GM19372 (cell line): Measurements from ENCODE around the gene LRBA.

Source experiments
- ATAC-seq: cut with Tn5 transposase; IDR thresholded peaks from one replicate; pipeline ENCODE4 v1.9.1; 2021; ENCODE audit warnings: mild to moderate bottlenecking, low read depth, moderate library complexity; ENCODE audit not compliant: unreplicated experiment

Gene LRBA

DNA sequence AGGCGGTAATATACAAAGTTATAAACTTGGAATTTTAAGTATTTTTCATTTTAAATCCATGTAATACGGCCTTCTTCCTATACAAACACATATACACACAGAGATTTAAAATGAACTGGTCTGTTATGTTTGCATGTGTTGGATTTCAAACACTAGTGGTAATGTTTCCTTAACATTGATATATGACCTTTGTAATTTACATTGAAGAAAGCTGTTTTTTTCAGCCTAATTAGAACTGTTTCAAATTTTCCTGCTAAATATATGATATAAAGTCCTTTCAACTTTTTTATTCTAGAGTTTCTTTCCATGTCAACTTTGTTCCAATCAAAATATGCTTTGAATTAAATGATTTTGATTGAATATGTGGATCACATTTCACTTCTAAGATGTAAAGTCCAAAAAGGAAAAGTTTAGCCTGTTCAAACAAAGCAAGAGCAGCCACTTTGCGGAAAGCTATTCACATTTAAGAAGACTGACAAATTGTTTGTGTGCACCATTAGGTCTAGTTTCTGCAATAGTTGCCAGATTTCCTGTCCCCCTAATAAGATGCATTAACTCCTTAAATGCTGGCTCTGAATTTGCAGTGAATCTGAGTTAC lies 659.1 kb downstream of the LRBA start:
- no peak for ATAC-seq

DNA sequence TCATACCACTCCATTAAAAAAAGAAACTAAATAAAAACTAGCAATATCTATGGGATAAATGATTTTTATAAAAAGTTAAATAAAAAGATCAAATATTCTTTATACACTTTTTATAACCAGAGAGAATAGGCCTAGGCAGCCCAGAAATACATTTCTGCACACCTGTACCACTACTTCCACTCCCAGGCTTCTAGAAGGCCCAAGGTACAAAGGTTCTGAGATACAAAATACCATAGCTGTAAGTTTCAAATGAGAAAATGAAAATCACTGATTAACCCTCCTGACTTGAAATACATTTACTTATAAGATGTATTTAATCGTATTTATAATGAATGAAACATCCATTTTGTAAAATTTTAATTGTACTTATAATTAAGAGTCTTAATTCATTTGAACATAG lies 659.7 kb downstream of the LRBA start:
- ATAC-seq, result no peak

DNA sequence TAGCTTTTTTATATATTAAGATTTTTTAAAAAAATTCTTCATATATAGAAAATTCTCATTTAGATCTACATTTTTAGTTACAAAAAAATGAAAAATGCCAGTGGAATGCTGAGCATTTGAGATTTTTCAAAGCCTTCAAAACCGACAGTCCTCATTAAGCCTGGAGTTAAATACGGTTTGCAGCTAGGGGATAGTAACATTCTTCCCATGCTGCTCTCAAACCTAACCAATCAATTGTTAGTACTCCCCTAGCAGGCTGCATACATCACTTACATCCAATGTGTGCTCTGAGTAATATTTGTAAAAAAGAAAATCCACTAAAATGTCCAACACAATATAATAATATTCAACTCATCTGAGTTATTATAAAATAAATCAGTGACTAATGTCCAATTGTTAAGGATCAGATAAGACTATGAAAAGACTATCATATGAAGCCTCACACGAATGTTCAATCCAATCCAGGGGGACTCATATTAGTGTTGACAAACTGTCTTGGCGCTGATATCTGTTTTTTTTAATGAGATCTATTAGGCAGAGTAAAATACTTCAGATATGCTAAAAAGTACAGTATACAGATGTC lies 660.8 kb downstream of the LRBA start:
- ATAC-seq, result no peak

DNA sequence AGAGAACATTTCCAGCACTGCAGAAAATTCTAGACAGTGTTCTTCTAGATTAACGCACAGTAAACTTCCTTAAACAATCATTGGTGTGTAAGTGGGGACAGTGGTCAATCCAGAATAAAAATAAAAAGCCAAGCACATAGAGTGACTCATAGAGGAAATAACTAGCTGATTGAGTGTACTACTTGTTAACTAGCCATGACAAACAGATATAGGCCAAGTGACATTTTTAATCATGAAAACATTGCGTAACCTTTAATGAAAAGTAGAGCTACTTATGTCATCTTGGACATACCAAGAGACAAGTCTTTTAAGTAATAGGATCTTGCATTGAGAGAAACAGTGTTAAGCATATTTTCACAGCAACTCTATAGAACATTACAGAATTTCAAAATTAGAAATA lies 667.0 kb downstream of the LRBA start:
- ATAC-seq, result no peak

DNA sequence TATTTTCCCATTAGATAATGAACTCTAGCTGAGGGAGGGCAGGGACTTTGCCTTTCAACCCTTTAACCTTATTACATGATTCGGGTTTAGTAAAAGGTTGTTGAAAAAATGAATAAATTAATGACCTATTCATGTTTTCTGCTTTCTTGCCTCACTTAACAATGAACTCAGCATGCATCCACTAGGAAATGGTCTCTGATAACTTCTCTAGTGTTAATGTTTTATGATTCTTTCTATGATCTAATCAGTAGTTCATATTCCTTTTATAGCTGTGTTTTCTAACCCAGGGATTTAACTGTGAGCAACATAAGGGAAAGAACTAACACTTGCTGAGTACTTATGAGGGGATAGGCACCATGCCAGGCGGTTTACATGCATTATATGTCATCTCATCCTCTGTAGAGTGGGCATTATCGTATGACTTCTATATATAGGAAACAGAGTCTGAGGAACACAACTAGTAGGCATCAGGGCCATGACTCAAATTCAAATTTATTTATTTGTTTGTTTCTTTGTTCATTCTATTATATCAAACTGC lies 669.8 kb downstream of the LRBA start:
- ATAC-seq, result no peak

DNA sequence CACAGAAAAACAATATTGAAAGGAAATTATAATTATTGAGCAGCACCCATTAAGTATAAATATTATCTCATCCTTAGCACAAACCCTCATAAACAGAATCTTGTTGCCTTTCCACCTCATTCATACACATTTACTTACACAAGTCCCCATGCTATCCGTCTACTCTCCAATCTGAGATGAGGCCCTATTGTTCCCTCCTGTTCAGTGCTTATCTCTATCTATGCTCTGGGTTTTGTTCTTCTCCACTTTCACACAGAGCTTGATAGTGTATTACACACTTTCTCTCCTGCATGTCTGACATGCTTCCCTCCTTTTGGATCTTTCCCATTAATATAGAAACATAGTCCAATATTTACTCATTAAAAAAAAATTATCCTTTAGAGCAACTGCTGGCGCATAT lies 671.3 kb downstream of the LRBA start:
- ATAC-seq, result no peak

DNA sequence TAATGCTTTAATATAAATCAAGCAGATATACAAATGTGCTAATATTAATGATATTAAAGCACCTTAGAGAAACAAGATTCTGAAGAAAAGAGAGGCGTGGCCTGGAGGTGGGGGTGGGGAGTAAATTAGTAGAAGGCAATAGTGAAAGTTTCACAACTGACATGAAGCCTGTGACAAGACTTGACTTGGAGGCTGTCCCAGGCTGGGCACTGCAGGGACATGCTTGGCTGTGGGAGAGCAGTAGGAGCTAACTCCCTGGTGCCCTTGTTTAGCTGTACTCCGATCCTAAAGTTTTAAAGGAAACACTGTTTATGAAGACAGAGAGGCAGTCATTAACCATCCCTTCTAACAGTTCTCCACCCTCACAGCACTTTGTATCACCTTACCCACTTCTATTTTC lies 672.1 kb downstream of the LRBA start:
- ATAC-seq, result no peak

DNA sequence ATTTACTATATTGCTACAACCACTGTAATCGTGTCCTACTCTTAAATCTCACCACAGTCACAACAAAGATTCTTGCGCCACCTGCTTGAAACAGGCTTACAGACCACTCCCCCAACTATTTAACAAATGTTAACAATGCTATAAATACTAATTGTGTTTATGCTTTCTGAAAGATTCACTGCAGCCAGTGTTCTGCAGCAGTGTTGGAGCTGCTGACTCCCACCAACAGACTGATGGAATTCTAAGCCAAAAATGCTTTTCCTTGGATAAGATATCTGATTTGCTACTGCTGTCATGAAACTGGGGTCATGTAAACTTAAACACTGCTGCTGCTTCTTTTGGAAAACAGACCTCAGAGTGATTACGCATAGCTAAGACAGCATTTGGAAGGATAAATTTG lies 677.4 kb downstream of the LRBA start:
- ATAC-seq, result no peak

DNA sequence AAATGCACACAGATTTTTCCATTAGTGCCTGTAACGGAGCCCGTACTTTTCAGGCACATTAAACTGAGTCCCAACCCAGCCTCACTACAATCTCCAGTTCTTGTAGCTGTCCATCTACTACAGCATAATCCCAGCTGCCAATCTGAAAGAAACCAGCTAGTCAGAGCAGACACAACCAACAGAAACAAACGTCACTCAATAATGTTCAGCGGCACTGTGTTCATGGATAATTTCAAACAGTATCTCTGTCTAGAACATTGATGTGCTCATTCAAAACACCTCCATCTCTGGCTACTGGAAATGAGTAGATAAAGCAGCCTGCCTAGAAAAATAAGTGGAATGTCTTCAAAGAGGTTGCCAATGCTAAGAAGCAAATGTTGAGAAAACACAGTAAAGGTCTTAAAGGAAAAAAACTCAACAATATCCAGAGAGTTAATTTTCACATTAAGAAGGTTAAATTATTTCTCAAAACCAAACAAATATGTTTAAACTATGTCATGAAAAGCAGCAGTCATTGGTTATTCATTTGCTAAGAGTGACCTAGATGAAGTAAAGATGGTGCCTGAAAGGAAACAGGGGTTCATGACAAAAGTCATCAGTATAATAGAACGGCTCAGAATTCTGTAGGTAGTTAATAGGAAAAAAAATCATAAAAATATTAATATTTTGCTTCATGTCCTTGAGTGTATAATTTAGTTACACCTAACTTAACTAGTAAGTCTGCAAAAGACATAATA lies 678.2 kb downstream of the LRBA start:
- no peak for ATAC-seq

DNA sequence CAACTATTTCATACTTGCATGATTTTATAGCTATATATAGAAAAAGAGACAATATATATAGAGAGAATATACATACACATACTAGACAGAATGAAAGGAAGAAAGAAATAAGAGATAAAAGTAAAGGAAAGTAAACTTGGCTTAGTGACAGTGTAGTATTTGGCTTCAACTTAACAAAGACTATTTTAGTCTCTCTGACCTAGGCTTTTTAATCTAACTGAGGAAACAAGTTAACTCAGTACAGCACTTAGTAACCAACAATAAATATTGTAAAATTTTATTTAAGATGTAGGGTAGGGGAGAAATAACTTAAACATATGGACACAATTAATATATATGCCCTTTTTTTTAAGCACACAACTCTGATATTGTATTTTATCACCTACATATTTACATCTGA lies 682.1 kb downstream of the LRBA start:
- ATAC-seq, result no peak

DNA sequence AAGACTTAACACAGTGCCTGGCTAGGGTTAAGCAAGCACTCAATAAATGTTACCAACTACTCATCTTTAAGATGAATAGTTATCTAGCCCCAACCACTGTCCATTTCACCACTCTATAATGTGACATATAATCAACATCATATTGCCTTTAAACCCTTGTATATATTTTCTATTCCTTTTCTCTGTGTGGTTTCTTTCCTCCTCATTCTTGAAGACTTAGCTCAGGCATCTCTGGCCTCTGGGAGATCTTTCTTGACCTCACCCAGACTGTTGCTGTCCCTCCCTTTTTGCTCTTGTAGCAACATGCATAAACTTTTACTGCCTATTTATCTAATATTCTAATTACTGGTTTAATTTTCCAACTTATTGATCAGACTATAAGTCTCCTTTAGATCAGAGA lies 683.0 kb downstream of the LRBA start:
- no peak for ATAC-seq

DNA sequence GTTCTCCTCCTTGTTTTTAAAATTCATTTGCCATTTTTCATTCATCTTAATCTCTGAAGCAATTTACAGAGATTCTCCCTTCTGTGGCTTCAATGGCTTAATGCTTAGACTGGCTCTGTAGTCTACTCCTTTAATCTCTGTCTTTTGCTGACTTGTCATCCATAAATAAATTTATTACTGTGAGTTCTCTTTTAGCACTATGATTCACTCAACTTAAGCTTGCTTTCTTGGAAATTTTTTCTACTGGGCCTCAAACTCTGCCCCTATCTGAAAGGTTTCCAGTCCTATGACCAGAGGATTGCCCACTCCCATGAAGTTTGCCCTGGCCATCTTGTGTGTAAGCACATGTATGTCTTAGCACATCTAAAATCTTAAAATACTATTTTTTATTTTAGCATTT lies 685.7 kb downstream of the LRBA start:
- ATAC-seq, result no peak

DNA sequence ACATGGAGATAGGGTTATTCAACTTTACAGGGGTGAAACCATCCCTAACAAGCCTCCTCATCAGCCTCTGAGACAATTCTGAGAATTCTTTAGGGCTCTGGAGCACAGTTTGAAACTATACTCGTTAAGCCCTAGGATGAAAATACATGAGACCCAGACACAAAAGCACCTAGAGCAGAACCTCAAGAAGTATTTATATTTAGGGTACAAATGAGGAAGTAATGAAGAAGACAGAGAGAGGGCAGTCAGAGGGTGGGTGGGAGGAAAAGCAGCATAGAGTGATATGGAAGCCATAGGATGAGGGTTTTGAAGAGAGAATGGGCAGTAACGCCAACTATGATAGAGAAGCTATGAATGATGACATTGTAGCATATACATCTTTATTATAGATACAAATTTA lies 686.6 kb downstream of the LRBA start:
- no peak for ATAC-seq

DNA sequence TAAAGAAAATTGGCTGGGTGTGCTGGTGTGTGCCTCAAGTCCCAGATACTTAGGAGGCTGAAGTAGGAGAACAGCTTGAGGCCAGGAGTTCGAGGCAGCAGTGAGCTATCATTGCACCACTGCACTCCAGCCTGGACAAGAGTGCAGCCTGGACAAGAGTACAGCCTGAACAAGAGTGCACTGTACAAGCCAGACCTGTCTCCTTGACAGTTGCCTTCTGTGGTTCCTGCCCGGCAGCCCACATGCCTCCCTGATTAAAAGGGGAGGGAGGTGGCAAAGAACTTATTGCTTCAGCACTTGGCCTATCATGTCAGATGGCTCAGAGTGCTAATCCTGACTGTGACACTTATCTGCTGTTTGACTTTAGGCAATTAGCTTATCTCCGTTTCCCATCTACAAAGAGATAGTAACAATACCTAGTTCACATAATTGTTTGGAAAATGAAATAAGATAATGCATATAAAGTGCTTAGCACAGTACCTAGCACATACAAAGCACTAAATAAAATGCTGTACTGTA lies 687.8 kb downstream of the LRBA start:
- ATAC-seq, result no peak

DNA sequence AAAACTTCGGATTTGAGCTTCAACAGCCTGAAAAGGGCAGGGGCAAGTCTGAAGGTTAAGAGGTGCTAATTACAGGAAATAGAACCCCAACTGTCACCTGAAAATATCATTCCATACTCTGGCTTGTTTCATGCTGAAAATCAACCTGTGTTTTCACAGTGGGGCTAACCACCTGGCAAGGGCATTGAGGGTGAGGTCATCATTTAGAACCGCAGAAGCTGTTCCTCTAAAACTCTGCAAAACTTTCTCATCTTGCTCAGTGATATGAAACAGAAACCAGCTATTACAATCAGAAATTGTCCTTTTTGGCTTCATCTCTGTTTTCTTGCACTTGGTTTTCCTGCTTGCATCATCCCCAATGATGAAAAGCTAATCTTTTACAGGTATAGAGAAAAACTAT lies 689.2 kb downstream of the LRBA start:
- no peak for ATAC-seq

DNA sequence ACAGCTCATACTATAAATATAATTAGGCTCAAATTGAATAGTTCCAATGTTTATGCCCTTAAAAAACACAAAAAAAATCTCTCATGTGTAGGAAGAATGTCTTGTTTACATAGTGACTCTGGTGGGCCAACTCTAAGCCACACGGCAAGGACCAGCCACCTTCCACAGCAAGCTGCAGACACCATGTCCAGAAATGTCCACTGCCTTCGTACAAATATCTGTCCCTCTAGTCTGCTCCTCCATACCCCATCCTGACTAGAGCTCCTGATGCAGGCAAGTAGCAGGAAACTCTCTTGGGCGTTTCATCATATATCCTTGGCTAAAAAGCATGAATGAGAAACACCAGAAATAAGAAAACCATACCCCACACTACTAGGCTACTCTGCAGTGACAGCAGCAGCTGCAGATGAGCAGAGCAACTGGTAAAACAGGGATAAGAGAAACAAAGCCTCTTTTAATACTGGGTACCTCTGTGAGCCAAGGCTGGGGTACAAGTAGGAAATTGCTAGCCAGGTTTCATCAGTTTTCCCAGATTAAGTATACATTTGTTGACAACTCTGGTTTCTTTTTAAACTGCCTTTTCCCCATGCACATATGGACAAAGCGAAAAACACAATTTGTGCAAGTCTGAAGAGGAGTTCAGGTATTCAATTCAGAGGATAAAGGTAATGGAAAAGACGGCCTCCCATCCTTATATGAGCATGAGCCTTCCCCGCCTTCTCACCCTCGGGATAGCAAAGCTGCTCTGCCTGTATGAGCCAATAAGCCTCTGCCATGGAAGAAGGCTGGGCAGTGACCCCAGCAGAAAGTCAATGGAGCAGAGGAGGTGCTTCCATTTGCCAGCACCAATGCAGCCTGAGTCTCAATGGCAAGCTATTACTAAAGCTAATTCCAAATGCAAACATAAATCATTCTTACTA lies 691.4 kb downstream of the LRBA start:
- no peak for ATAC-seq

DNA sequence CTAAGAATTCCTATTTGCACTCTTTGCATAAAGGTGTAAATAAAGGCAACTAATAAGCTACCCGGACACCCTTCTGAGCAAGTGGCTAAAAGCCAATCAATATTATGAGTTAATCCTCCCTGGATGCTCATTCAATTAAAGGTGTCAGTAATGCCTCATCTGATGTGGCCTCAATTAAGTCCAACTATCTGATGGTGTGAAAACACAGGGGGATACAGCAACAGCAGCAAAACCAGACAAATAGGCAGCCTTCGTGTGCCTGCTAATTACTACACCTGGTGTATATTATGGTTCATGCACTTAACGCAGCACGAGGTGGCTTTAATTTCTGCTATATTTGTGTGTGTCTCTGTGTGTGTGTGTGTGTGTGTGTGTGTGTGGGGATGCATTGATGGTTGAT lies 692.4 kb downstream of the LRBA start:
- no peak for ATAC-seq

DNA sequence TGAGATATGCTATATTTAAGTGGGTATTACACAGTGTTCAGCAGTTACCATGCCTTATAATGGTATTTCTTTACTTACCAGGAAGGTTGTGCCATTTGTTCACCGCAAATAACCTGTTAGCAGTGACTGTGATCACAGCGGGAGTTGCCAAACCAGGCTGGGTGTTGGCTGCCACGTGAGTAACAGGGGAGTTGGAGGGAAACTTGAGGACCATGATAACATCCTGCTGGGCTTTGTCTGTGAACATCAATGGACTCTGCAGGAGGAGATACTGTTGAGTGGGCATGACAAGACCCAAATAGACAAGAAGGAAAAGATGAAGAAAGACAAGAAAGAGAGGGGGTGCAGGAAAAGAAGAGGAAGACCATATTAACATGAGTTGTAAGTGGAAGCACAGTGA lies 694.0 kb downstream of the LRBA start:
- no peak for ATAC-seq

DNA sequence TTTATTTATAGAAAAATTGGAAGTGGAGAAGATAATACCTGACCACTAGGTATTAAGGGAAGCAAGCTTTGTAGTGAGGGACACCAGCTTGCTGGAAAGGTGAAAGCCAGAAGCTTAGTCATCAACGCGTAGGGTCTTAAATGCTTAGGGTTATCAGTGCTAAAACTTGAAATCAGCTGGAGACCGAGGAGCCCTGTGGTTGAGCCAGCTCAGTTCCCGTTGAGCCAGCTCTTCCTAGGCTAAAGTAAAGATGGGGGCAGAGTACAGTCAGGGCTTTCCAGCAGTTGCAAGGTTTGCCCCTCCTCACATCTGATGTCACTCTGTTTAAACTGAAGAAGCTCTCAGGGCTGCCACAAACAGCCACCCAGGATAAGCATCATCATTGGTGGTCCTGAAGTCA lies 696.1 kb downstream of the LRBA start:
- no peak for ATAC-seq

DNA sequence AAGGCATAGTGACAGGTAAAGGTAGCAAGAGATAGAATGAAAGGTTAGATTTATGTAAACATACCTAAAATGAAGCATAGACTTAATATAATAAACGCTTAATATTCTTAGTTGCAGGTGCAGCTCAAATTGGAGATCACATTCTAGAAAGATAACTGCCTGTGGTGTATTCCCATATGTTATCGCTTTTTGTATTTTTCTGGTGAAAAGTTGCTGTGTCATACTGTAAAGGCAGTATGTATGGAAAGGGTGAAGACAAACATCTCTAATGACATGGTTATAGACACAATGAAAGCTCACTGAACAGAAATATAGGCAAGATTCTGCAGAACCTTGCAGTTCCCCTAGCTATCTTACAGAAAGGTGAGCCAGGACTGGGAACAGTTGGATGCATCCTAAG lies 696.6 kb downstream of the LRBA start:
- no peak for ATAC-seq
